D341Med (cell line): Measurements from ENCODE around the gene PARP8.
"Not testable (repeated sequence)": the region's sequence is repeated elsewhere in the genome, so short reads cannot be mapped to it uniquely, and the experiment has no call there.

Experiments
- DNase-seq: peaks from one replicate; pipeline ENCODE4 v3.0.0; 2012; ENCODE audit warnings: low spot score

The PARP8 gene

GRCh38 chr5:50687548-50687947, 21.1 kb downstream of the PARP8 start:
- no peak for DNase-seq

GRCh38 chr5:50691399-50692016, 25.1 kb downstream of the PARP8 start:
- DNase-seq, result no peak

GRCh38 chr5:50694027-50694590, 27.7 kb downstream of the PARP8 start:
- no peak for DNase-seq

GRCh38 chr5:50694626-50695025, 28.2 kb downstream of the PARP8 start:
- not testable (repeated sequence) for DNase-seq

GRCh38 chr5:50697739-50698138, 31.3 kb downstream of the PARP8 start:
- no peak for DNase-seq

GRCh38 chr5:50699737-50700136, 33.3 kb downstream of the PARP8 start:
- DNase-seq, result no peak

- DNase-seq, result peak; percentile 48
Measured at GRCh38 chr5:50700706-50701105, 34.3 kb downstream of the PARP8 start.

- DNase-seq, result no peak
Measured at GRCh38 chr5:50702615-50703366, 36.4 kb downstream of the PARP8 start.

GRCh38 chr5:50703367-50703666, 36.9 kb downstream of the PARP8 start:
- no peak for DNase-seq

- DNase-seq, result no peak
Measured at GRCh38 chr5:50704730-50705129, 38.3 kb downstream of the PARP8 start.

- no peak for DNase-seq
Measured at GRCh38 chr5:50709471-50709870, 43.0 kb downstream of the PARP8 start.

- DNase-seq, result no peak
Measured at GRCh38 chr5:50710838-50711237, 44.4 kb downstream of the PARP8 start.

GRCh38 chr5:50711280-50711679, 44.8 kb downstream of the PARP8 start:
- DNase-seq, result peak; percentile 18

GRCh38 chr5:50712479-50712878, 46.0 kb downstream of the PARP8 start:
- DNase-seq, result no peak

GRCh38 chr5:50715001-50715400, 48.6 kb downstream of the PARP8 start:
- DNase-seq, result no peak

- DNase-seq, result no peak
Measured at GRCh38 chr5:50716134-50716533, 49.7 kb downstream of the PARP8 start.

GRCh38 chr5:50717651-50718050, 51.2 kb downstream of the PARP8 start:
- no peak for DNase-seq

- DNase-seq, result no peak
Measured at GRCh38 chr5:50720061-50720710, 53.7 kb downstream of the PARP8 start.

- no peak for DNase-seq
Measured at GRCh38 chr5:50722223-50722622, 55.8 kb downstream of the PARP8 start.

GRCh38 chr5:50724262-50724661, 57.8 kb downstream of the PARP8 start:
- no peak for DNase-seq

GRCh38 chr5:50725800-50726474, 59.5 kb downstream of the PARP8 start:
- no peak for DNase-seq

GRCh38 chr5:50726475-50727148, 60.2 kb downstream of the PARP8 start:
- no peak for DNase-seq
